Stimulated activated CD4-positive, alpha-beta T cell treated with anti-CD3 and anti-CD28 coated beads, Interleukin-4, amount 100 ng/mL, for 4 hours (primary cell): ENCODE measurements around the gene OXLD1.
"Not testable (repeated sequence)": the region's sequence is repeated elsewhere in the genome, so short reads cannot be mapped to it uniquely, and the experiment has no call there.

Source experiments
- DNase-seq, 2 experiments: peaks; one replicate each; pipeline ENCODE4 v3.0.0-alpha.2; 2020

OXLD1 gene

DNA sequence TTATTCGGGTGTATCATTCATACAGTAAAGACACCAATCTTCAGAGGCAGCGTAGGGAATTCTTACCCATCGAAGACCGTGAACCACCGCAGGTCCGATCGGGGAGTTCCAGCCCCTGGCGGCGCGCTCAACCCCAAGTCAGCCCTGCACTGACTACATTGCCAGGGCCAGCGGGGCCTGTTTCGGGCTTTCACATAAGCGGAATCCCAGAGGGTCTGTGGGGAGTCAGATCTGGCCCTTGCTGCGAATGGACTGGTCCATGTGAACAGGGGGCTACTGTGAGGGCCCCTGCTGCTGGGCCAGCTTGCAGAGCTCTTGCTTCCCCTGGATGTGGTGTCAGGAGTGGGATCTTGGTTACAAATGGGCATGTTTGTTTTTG is 17.7 kb downstream of the OXLD1 start:
- no peak for DNase-seq

- no peak for DNase-seq
Measured at GRCh38 chr17:81648013-81648706, 18.2 kb downstream of the OXLD1 start.

GRCh38 chr17:81647640-81648012 is 18.8 kb downstream of the OXLD1 start:
- no peak for DNase-seq

- DNase-seq: no peak
Measured at GRCh38 chr17:81646869-81647600, 19.4 kb downstream of the OXLD1 start.

- no peak for DNase-seq
Measured at GRCh38 chr17:81644976-81645952, 21.1 kb downstream of the OXLD1 start.

- no peak for DNase-seq
Measured at GRCh38 chr17:81644496-81644895, 21.9 kb downstream of the OXLD1 start.

DNA sequence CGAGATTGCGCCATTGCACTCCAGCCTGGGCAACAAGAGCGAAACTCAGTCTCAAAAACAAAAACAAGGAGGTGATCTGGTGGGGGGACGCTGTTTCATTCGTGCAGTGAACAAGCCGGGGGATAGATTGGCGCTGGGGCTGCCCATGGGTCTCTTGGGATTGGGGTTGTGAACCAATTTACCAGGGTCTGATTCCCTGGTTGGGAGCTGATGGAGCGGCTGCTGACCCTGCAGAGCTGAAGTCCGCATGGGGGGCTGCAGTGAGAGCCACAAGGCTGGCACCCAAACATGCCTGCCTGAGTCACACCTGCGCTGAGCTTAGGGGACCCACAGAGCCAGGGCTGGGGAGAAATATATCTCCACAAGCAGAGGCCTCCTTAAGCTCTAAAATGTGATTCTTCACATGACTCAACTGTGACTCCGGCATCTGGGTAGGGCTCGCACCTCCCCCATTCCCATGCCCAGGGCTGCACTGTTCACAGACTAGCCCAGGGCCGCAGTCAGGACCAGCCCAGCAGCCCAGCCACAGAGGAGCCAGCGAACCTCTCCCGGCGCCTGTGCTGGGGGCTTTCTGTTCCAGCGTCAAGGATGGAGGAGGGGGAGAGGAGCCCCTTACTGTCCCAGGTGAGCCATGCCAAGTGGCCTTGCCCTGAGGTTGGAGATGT is 24.4 kb downstream of the OXLD1 start:
- no peak for DNase-seq

DNA sequence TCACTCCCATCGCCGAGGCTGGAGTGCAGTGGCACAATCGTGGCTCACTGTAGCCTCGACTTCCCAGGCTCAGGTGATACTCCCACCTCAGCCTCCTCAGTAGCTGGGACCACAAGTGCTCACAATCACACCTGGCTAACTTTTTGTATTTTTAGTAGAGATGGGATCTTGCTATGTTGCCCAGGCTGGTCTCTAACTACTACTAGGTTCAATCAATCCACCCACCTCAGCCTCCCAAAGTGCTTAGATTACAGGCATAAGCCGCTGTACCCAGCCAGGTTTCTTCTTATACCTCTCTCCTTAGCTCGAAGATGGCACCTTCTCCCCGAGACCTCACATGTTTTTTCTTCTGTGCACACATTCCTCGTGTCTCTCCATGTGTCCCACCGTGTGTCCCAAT is 26.4 kb downstream of the OXLD1 start:
- no peak for DNase-seq

GRCh38 chr17:81638683-81639082 is 27.7 kb downstream of the OXLD1 start:
- DNase-seq: no peak

- DNase-seq: peak; percentile 82 to 88
Measured at GRCh38 chr17:81636505-81637288, 29.7 kb downstream of the OXLD1 start, which contains the start of the genes NPLOC4 and TSPAN10. TSS of gene NPLOC4 (minus strand) at chr17:81637112. CDS start at chr17:81636930, 182 bp downstream. TSS of gene TSPAN10 (plus strand) at chr17:81637196. CDS start at chr17:81642413, 5,217 bp downstream.

DNA sequence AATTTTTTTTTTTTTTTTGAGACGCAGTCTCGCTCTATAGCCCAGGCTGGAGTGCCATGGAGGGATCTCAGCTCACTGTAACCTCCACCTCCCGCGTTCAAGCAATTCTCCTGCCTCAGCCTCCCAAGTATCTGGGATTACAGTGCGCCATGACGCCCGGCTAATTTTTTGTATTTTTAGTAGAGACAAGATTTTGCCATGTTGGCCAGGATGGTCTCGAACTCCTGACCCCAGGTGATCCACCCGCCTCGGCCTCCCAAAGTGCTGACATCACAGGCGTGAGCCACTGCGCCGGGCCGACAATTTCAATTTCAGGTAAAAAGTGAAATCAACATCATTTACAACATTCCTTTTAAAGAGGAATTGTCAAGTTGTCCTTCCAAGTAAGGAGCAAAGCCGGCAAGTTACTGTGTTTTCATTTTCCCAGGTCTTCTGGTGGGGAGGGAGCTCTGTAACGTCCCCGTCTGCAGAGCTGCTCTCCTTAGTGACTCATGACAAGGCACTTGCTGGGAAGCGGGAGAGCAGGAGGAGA is 30.4 kb downstream of the OXLD1 start:
- DNase-seq: no peak

DNA sequence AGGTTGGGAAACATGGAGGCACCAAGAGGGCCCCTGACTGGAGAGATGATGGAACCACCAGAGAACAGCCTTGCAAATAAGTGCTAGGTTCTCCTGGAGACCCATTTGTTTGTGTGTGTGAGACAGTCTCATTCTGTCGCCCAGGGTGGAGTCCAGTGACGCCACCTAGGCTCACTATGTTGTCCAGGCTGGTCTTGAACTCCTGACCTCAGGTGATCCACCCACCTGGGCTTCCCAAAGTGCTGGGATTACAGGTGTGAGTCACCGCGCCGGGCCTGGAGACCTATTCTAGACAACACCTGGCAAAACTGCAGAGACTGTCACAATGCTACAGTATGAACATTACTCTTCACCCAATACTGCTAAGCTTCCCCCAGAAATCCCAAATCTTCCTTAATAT is 31.0 kb downstream of the OXLD1 start:
- no peak for DNase-seq

GRCh38 chr17:81631482-81631881 is 34.9 kb downstream of the OXLD1 start:
- no peak for DNase-seq

DNA sequence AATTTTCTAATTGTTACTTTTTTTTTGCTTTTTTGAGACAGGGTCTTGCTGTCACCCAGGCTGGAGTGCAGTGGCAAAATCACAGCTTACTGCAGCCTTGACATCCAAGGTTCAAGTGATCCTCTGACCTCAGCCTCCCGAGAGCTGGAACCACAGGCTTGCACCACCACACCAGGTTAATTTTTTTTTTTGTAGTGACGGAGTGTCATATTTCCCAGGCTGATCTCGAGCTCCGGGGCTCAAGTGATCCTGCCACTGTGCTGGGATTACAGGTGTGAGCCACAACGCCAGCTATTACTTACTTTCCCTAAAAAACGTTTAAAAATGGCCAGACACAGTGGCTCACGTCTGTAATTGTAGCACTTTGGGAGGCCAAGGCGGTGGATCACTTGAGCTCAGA is 36.1 kb downstream of the OXLD1 start:
- DNase-seq: no peak

- no peak for DNase-seq
Measured at GRCh38 chr17:81621494-81622130, 44.8 kb downstream of the OXLD1 start.

DNA sequence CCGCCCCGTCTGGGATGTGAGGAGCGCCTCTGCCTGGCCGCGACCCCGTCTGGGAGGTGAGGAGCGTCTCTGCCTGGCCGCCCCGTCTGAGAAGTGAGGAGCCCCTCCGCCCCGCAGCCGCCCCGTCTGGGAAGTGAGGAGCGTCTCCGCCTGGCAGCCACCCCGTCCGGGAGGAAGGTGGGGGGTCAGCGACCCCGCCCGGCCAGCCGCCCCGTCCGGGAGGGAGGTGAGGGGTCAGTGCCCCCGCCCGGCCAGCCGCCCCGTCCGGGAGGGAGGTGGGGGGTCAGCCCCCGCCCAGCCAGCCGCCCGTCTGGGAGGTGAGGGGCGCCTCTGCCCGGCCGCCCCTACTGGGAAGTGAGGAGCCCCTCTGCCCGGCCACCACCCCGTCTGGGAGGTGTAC is 48.1 kb downstream of the OXLD1 start:
- DNase-seq: not testable (repeated sequence)

DNA sequence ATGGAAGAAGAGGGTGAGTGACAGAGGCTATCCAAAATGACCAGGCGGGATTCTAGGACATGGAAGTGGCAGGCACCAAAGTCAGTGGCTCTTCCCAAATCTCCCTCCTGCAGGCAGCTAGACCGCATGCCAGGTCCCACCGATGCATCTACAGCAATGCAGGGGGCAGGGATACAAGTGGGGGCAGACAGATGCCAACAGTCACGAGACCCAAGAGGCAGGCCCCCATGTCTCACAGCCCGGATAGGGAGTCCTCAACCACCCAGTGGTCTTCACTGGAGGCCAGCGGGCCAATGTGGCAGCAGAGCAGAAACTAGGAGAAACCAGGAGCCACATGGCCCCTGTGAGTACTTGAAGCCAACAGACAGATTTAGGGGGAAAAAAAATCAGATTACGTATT is 49.5 kb downstream of the OXLD1 start:
- DNase-seq: no peak

DNA sequence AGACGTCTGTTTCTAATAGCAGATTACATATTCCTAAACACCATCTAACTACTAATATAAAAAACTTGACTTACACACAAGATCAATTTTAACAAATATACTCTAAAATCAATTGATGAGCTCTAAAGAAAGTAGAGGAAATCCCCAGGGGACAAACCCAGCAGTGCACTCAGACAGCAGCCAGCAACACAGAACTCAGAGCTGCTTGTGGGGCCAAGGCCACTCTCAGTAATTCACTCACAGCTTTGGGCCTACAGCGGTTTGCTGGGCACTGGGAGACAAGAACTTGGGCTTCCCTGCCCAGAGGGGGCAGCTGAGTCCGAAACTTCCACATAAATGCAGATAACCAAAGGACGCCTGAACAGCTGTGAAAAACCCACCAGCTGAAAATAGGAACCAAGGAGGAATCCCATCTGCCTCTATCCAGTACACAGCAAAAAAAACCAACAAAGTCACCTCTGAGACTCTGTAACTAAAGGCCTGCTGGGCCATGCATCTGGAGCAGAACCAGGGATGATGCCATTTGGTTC is 50.9 kb downstream of the OXLD1 start:
- DNase-seq: no peak
